ENCODE results near the gene SWT1.

Gene SWT1

GRCh38 chr1:185156854-185157598 lies at the start of gene SWT1, which contains the start of gene TRMT1L:
SWT1 (plus strand) TSS chr1:185157167; CDS start chr1:185160842, 3,675 bp downstream.
TRMT1L (minus strand) TSS chr1:185156953; CDS start chr1:185156712, 241 bp downstream.
- DNase-seq = peak; percentile 100

GRCh38 chr1:185108321-185108720 lies 48.6 kb upstream of the SWT1 start:
- peak; percentile 10 for DNase-seq

- DNase-seq = peak; percentile 37
These were observed 46.8 kb upstream of the SWT1 start for GRCh38 chr1:185110145-185110544.

- no peak for DNase-seq
These were observed 45.1 kb upstream of the SWT1 start for GRCh38 chr1:185111873-185112272.

GRCh38 chr1:185112356-185112755 lies 44.6 kb upstream of the SWT1 start:
- no peak for DNase-seq

GRCh38 chr1:185129708-185130107 lies 27.3 kb upstream of the SWT1 start:
- no peak for DNase-seq

GRCh38 chr1:185132534-185132933 lies 24.4 kb upstream of the SWT1 start:
- no peak for DNase-seq

- DNase-seq = no peak
These were observed 18.9 kb upstream of the SWT1 start for GRCh38 chr1:185137896-185138545.

GRCh38 chr1:185139246-185139645 lies 17.7 kb upstream of the SWT1 start:
- no peak for DNase-seq

GRCh38 chr1:185144233-185144632 lies 12.7 kb upstream of the SWT1 start:
- DNase-seq = no peak

GRCh38 chr1:185151215-185151614 lies 5.8 kb upstream of the SWT1 start:
- DNase-seq = no peak

- DNase-seq = no peak
These were observed 4.7 kb upstream of the SWT1 start for GRCh38 chr1:185152187-185152767.

GRCh38 chr1:185154912-185155513 lies 2.0 kb upstream of the SWT1 start:
- DNase-seq = no peak

GRCh38 chr1:185155600-185156287 lies 1.2 kb upstream of the SWT1 start:
- no peak for DNase-seq

GRCh38 chr1:185156288-185156853 lies 596 bp upstream of the SWT1 start:
- peak; percentile 71 for DNase-seq

- peak; percentile 88 for DNase-seq
These were observed 839 bp downstream of the SWT1 start for GRCh38 chr1:185157599-185158412.

GRCh38 chr1:185158800-185159199 lies 1.8 kb downstream of the SWT1 start:
- DNase-seq = peak; percentile 68

GRCh38 chr1:185159966-185160365 lies 3.0 kb downstream of the SWT1 start:
- no peak for DNase-seq

GRCh38 chr1:185162491-185162890 lies 5.5 kb downstream of the SWT1 start:
- no peak for DNase-seq

GRCh38 chr1:185166106-185166505 lies 9.1 kb downstream of the SWT1 start:
- DNase-seq = no peak

- peak; percentile 95 for DNase-seq
These were observed 13.4 kb downstream of the SWT1 start for GRCh38 chr1:185170291-185170848.
